ENCODE measurements around the gene LMNTD2. TPM values are rescaled to one million over a fixed set of nuclear protein-coding genes. Genes with fewer than 3 reads are reported as not detected.
A peak's percentile ranks its signal among the peaks of the same experiment; 100 is the strongest.

The LMNTD2 gene
- 6.1 and 8.0 TPM in 2 replicates for total RNA-seq (2022)
- percentile 28 among the genes with signal in this experiment for Bru-seq, nascent RNA
- percentile 42 among the genes with signal in this experiment for BruChase-seq, experiment 1, labeled RNA remaining after a 6-hour chase
- BruChase-seq, experiment 2, labeled RNA remaining after a 2-hour chase = percentile 38 among the genes with signal in this experiment
- long read RNA-seq, partial matches to known transcripts = 0 of 4 reads
- long read RNA-seq, other reads (novel, unspliced or antisense) = 4 of 4 reads

GRCh38 chr11:560305-561147 is at the start of gene LMNTD2, which contains the start of gene RASSF7:
LMNTD2 (minus strand) TSS chr11:560738; CDS start chr11:560716, 22 bp downstream.
RASSF7 (plus strand) TSS chr11:560970; CDS start chr11:561769, 799 bp downstream.
- H3K9me3 Mint-ChIP-seq (ENCODE audit: unreplicated experiment) = no peaks in the 10 kb centered on the region
- H3K4me3 Mint-ChIP-seq (ENCODE audit: unreplicated experiment) = peak within 1 kb of the TSS; percentile 85
- intact Hi-C loops (cut with micrococcal nuclease) = loop anchor here (10.0 kb wide), 2 partner anchors 54 to 164 kb away; partner anchors contain the start of gene IRF7
- peak within 1 kb of the TSS; percentile 23 for H3K27ac Mint-ChIP-seq (ENCODE audit: low read depth, unreplicated experiment)
- TF ChIP-seq CTCF (IDR thresholded peaks at IDR 0.05; ENCODE audit: unreplicated experiment) = no peak
- no TSS peak for BruUV-seq (replicated peaks)
- ChIA-PET CTCF (interaction anchor here (0.6 to 1.0 kb wide), 2 partner anchors 161 to 188 kb away, joined by 3 read pairs; no protein-coding TSS in a partner anchor), POLR2A (interaction anchor here (0.7 to 2.1 kb wide), 15 partner anchors 9 to 202 kb away, joined by 3 to 22 read pairs (median 5); partner anchors contain the start of genes HRAS, PHRF1 and RNH1)
- no peaks in the 10 kb centered on the region for H3K27me3 Mint-ChIP-seq (ENCODE audit: insufficient read depth, unreplicated experiment)
- peaks cover 18% of the 10 kb centered on the region for H3K36me3 Mint-ChIP-seq (ENCODE audit: insufficient read depth, unreplicated experiment)
- DNase-seq (ENCODE audit: unreplicated experiment) = peak; percentile 87
- peaks cover 14% of the 10 kb centered on the region for H3K4me1 Mint-ChIP-seq (ENCODE audit: insufficient read depth, unreplicated experiment)

DNA sequence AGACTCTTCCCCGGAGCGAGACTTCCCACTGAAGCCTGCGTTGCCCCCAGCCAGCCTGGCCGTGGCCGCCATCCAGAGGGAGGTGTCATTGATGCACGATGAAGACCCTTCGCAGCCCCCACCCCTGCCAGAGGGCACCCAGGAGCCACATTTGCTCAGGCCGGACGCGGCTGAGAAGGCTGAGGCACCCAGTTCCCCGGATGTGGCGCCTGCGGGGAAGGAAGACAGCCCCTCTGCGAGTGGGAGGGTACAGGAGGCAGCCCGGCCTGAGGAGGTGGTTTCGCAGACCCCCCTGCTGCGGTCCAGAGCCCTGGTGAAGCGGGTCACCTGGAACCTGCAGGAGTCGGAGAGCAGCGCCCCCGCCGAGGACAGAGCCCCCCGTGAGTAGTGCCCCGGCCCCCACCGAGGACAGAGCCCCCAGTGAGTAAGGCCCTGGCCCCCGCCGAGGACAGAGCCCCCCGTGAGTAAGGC is 48.8 kb upstream of the LMNTD2 start:
- DNase-seq (ENCODE audit: unreplicated experiment) = no peak
- H3K27ac Mint-ChIP-seq (ENCODE audit: low read depth, unreplicated experiment) = no peak overlapping the region
- ChIA-PET POLR2A (interaction anchor here (0.6 kb wide), 1 partner anchor 72 kb away, joined by 3 read pairs; no protein-coding TSS in a partner anchor), CTCF (no interaction called here)
- intact Hi-C loops (cut with micrococcal nuclease) = no loop called here
- H3K36me3 Mint-ChIP-seq (ENCODE audit: insufficient read depth, unreplicated experiment) = peaks cover 55% of the 10 kb centered on the region
- BruUV-seq (replicated peaks) = no TSS peak
- H3K27me3 Mint-ChIP-seq (ENCODE audit: insufficient read depth, unreplicated experiment) = no peaks in the 10 kb centered on the region
- no peak for TF ChIP-seq CTCF (IDR thresholded peaks at IDR 0.05; ENCODE audit: unreplicated experiment)
- no peaks in the 10 kb centered on the region for H3K9me3 Mint-ChIP-seq (ENCODE audit: unreplicated experiment)
- no peak overlapping the region for H3K4me3 Mint-ChIP-seq (ENCODE audit: unreplicated experiment)
- H3K4me1 Mint-ChIP-seq (ENCODE audit: insufficient read depth, unreplicated experiment) = peaks cover 4% of the 10 kb centered on the region

DNA sequence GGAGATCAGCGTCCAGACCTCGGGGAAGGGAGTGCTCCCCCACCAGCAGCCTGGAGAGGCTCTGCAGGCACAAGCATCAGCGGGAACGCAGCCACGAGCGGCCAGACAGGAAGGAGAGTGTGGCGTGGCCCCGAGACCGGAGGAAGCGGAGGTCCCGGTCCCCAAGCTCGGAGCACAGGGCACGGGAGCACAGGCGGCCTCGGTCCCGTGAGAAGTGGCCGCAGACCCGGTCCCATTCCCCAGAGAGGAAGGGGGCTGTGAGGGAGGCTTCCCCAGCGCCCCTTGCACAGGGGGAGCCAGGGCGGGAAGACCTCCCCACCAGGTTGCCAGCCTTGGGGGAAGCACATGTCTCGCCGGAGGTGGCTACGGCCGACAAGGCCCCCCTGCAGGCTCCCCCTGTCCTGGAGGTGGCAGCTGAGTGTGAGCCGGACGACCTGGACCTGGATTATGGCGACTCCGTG is 48.3 kb upstream of the LMNTD2 start:
- DNase-seq (ENCODE audit: unreplicated experiment) = no peak
- intact Hi-C loops (cut with micrococcal nuclease) = no loop called here
- H3K4me1 Mint-ChIP-seq (ENCODE audit: insufficient read depth, unreplicated experiment) = no peaks in the 10 kb centered on the region
- POLR2A ChIA-PET = interaction anchor here (1.3 kb wide), 1 partner anchor 30 kb away, joined by 4 read pairs; no protein-coding TSS in a partner anchor
- H3K36me3 Mint-ChIP-seq (ENCODE audit: insufficient read depth, unreplicated experiment) = peaks cover 55% of the 10 kb centered on the region
- no peak for TF ChIP-seq CTCF (IDR thresholded peaks at IDR 0.05; ENCODE audit: unreplicated experiment)
- no peaks in the 10 kb centered on the region for H3K9me3 Mint-ChIP-seq (ENCODE audit: unreplicated experiment)
- no peak overlapping the region for H3K4me3 Mint-ChIP-seq (ENCODE audit: unreplicated experiment)
- no peak overlapping the region for H3K27ac Mint-ChIP-seq (ENCODE audit: low read depth, unreplicated experiment)
- no peaks in the 10 kb centered on the region for H3K27me3 Mint-ChIP-seq (ENCODE audit: insufficient read depth, unreplicated experiment)
- CTCF ChIA-PET = interaction anchor here (0.6 kb wide), 1 partner anchor 62 kb away, joined by 4 read pairs; no protein-coding TSS in a partner anchor
- no TSS peak for BruUV-seq (replicated peaks)
